Measurements from ENCODE around the gene OR2C3.

Gene OR2C3

DNA sequence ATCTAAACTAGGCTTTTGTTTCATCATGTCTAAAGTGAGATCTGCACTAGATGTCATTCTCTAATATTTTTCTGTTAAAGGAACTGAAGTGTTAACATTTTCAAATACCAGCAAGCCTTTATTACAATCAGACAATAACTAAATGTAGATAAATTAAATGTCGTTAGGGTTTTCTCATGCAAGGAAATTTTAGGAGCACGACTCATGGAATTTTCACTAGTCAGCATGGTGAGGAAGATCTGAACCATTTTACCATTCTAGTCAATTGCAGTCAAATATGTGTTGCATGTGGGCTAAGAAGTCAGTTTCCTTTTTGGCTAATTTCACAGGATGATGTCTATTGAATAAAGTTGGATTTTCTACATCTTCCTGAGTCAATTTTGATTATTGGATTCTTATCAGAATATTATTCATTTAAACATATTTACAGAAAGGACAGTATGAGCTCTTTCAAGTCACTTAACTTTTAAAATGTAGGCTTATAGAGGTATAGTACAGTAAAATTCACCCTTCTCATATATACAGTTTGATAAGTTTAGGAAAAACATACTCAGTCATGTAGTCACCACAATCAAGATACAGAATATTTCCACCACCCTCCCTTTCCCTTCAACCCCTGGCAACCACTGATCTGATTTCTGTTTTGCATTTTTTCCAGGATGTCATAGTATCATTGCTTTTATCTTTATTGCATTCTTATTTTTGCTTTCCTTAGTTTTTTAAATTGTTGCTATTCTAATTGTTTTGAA lies 21.9 kb upstream of the OR2C3 start:
- no peak for DNase-seq (ENCODE audit: low read depth)
- TF ChIP-seq, protein P1, sequence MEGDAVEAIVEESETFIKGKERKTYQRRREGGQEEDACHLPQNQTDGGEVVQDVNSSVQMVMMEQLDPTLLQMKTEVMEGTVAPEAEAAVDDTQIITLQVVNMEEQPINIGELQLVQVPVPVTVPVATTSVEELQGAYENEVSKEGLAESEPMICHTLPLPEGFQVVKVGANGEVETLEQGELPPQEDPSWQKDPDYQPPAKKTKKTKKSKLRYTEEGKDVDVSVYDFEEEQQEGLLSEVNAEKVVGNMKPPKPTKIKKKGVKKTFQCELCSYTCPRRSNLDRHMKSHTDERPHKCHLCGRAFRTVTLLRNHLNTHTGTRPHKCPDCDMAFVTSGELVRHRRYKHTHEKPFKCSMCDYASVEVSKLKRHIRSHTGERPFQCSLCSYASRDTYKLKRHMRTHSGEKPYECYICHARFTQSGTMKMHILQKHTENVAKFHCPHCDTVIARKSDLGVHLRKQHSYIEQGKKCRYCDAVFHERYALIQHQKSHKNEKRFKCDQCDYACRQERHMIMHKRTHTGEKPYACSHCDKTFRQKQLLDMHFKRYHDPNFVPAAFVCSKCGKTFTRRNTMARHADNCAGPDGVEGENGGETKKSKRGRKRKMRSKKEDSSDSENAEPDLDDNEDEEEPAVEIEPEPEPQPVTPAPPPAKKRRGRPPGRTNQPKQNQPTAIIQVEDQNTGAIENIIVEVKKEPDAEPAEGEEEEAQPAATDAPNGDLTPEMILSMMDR (IDR thresholded peaks at IDR 0.05; ENCODE audit: low read depth, low read length, missing control alignments), result no peak
- no peak overlapping the region for H3K4me3 ChIP-seq (ENCODE audit: low read depth, low read length)

- no peak for DNase-seq (ENCODE audit: low read depth)
- TF ChIP-seq, protein P1 (IDR thresholded peaks at IDR 0.05; ENCODE audit: low read depth, low read length, missing control alignments), result no peak
- H3K4me3 ChIP-seq (ENCODE audit: low read depth, low read length), result no peak overlapping the region
Observed at GRCh38 chr1:247552231-247552630, 16.0 kb upstream of the OR2C3 start.

- no peak for DNase-seq (ENCODE audit: low read depth)
- H3K4me3 ChIP-seq (ENCODE audit: low read depth, low read length), result no peak overlapping the region
- TF ChIP-seq, protein P1 (IDR thresholded peaks at IDR 0.05; ENCODE audit: low read depth, low read length, missing control alignments), result no peak
Observed at GRCh38 chr1:247551721-247552120, 15.5 kb upstream of the OR2C3 start.

DNA sequence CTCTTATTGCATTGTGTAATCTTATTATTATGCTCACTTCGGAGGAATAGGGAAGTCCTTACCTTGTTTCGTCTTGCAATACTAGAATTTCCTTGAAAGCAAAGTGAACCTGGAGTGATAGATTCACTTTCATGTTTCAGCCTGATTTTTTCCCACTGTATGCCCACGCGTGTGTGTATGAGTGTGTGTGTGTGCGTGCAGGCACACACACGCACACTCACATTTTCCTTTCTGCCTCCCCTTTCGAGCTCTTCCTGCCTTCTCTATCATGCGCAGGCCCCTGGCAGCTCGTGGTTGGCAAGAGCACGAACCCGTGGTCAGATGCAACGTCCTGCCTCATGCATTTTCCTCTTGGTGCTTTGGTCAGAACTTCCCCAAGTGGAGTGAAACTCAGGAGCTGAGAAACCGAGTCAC lies 12.5 kb upstream of the OR2C3 start, which contains the start of gene GCSAML:
Gene GCSAML, plus strand, starts transcription at position 366 of the 414 bp plus-strand sequence. CDS start 58 bp downstream, outside the sequence.
- no peak within 1 kb of the TSS for H3K4me3 ChIP-seq (ENCODE audit: low read depth, low read length)
- DNase-seq (ENCODE audit: low read depth), result no peak
- TF ChIP-seq, protein P1 (IDR thresholded peaks at IDR 0.05; ENCODE audit: low read depth, low read length, missing control alignments), result no peak

DNA sequence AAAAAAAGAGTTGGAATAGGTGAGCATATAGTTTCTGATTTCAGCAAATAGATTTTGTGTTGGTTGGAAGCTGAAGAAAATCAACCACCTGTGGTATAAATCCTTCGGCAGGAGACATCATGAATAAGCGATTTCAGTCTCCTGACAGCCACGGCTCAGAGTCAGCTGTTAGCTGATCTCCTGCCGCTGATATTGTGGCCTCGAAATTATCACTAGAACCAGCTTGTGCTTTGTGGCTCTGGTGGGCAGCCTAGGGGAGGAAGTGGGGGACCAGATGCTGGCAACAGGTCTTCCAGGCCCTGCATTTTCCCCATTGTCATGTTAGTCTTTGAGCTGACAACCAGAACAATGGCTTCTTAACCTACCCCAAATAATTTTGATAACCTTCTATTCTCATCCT lies 11.9 kb upstream of the OR2C3 start:
- DNase-seq (ENCODE audit: low read depth), result no peak
- TF ChIP-seq, protein P1 (IDR thresholded peaks at IDR 0.05; ENCODE audit: low read depth, low read length, missing control alignments), result no peak

DNA sequence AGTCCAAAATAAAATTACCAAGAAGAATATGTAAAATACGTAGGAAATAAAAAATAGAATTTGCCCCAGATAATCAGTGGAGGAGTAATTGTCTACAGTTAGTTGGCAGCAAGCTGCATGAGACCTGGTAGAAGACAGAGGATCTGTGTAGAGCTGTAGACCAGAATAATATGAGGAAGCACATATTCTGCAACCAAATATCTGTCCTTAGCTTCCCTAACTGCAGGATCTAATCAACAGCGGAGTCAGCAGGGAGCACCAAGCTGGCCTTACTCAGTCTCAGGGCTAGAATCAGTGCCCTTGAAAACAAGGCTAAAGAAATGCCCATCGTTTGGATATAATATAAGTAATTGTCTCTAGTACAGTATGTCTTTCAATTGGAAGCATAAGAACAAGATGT lies 6.6 kb upstream of the OR2C3 start:
- TF ChIP-seq, protein P1 (IDR thresholded peaks at IDR 0.05; ENCODE audit: low read depth, low read length, missing control alignments), result no peak
- no peak for DNase-seq (ENCODE audit: low read depth)
- H3K4me3 ChIP-seq (ENCODE audit: low read depth, low read length), result no peak overlapping the region

More for the DNA sequence above, 11.9 kb upstream of the OR2C3 start:
- H3K4me3 ChIP-seq (ENCODE audit: low read depth, low read length), result no peak overlapping the region

DNA sequence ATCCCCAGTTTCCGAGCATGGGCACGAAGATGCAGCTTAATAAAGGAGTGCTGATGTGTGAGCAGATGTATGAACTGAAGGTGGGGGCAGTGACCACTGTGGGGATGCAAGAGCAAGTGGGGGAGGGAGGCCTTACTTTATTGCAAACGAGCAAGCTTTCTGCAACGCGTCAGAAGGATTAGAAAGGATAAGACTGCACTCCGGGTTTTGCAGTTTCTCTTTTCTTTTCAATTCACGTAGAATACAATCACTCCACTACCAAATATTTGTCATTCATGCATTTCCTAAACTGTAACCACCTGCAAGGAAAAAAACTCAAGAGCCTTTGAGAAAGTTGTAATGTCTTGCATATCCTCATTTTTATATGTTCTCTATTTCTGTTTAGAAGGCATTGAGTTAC lies 4.3 kb upstream of the OR2C3 start:
- TF ChIP-seq, protein P1 (IDR thresholded peaks at IDR 0.05; ENCODE audit: low read depth, low read length, missing control alignments), result no peak
- no peak overlapping the region for H3K4me3 ChIP-seq (ENCODE audit: low read depth, low read length)
- DNase-seq (ENCODE audit: low read depth), result no peak
